Omental fat pad (tissue), 4 donors: Measurements from ENCODE around the gene SEPTIN5. TPM values are rescaled to one million over a fixed set of nuclear protein-coding genes. Genes with fewer than 3 reads are reported as not detected.

Experiments
- ATAC-seq: fragments of 150-250 bp; one replicate; pipeline ENCODE4 v1.9.1; 2016; ENCODE audit warnings: mild to moderate bottlenecking, moderate library complexity; ENCODE audit not compliant: low FRiP score
- DNase-seq: peaks from one replicate; pipeline ENCODE4 v3.0.0-alpha.2; 2019; ENCODE audit warnings: low spot score
- total RNA-seq, 4 donors: library from RNA; depleted of rRNA; stranded (reverse); fragments of >200 nt; gene quantifications; one replicate each; pipeline ENCODE4 v1.1.0, GENCODE V29; 2016
- TF ChIP-seq, protein P1 (sequence below), 3 donors: fragments of 450-650 bp; IDR thresholded peaks; one replicate each; pipeline ENCODE4 v1.5.1; 2016 to 2017; ENCODE audit warnings: antibody characterized with exemption in 3 of 3, mild to moderate bottlenecking in 3 of 3, moderate library complexity in 2 of 3

SEPTIN5 gene
- total RNA-seq = 10 to 100 TPM in 1 of 4 donors, 1 to 10 TPM in 3; 3.7 to 19.1 (median 5.9) TPM

DNA sequence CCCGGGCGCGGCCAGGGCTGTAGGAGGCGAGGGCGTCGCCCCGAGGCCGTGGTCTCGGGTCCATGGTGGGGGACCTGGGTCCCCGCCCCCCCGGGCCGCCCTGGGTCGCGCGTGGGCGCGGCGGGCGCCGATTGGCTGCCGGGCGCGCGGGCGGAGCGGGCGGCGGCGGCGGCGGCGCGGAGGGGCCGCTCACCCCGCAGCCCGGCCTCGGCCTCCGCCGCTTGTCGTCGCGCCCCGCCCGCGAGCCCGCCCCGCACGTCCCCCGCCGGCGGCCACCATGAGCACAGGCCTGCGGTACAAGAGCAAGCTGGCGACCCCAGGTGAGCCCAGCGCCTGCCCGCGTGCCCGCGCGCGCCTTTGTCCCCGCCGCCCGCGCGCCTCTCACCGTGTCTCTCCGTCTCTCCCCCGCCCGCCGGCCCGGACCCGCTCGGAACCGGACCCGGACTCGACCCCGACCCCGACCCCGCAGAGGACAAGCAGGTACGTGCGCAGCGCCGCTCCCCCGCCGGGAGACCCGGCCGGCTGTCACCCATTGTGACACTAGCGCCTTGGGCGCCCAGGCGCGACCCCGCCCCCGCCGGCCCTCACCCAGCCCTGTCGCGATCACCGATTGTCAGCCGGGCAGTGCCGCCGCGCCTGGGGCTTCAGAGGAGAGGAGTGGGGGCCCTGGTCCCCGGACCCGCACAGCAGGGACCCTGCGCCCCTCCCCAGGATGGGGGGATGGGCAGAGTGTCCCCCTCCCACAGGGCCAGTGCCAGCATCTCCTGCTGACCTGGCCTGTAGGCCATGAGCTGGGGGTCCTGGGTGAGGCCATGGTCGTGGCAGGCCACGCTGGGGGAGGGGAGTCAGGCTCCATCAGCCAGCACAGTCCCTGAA lies at the start of gene SEPTIN5:
Gene SEPTIN5 (plus strand): TSS at position 192 of the 876 bp plus-strand sequence. CDS start 86 bp downstream, at position 278.
- no peak for DNase-seq
- TF ChIP-seq, protein P1, sequence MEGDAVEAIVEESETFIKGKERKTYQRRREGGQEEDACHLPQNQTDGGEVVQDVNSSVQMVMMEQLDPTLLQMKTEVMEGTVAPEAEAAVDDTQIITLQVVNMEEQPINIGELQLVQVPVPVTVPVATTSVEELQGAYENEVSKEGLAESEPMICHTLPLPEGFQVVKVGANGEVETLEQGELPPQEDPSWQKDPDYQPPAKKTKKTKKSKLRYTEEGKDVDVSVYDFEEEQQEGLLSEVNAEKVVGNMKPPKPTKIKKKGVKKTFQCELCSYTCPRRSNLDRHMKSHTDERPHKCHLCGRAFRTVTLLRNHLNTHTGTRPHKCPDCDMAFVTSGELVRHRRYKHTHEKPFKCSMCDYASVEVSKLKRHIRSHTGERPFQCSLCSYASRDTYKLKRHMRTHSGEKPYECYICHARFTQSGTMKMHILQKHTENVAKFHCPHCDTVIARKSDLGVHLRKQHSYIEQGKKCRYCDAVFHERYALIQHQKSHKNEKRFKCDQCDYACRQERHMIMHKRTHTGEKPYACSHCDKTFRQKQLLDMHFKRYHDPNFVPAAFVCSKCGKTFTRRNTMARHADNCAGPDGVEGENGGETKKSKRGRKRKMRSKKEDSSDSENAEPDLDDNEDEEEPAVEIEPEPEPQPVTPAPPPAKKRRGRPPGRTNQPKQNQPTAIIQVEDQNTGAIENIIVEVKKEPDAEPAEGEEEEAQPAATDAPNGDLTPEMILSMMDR (IDR thresholded peaks at IDR 0.05) = no peak
- ATAC-seq = no peak

DNA sequence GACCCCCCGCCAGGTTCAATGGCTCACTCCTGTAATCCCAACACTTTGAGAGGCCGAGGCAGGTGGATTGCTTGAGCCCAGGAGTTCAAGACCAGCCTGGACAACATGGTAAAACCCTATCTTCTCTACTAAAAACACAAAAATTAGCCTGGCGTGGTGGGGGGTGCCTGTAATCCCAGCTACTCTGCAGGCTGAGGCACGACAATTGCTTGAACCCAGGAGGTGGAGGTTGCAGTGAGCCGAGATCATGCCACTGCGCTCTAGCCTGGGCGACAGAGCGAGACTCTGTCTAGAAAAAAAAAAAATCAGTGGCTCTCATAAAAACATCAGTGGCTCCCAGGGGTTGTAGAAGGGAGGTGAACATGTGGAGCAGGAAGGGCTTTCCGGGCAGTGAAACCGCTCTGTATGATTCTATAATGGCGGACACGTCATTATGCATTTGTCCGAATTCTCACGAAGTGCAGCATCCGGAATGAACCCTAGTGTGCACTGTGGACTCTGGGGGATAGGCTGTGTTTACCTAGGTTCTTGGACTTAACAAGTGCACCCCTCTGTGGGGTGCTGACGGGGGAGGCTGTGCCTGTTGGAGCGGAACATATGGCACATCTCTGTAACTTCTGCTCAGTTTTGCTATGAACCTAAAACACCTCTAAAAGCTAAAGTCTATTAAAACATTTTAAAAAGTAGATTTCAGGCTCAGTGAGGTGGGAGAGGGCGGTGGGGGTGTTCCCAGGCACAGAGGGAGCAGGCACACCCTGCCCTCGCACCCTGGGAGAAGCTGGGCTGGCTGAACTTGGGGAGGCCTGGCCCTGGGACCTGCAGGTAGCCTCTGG lies 49.1 kb upstream of the SEPTIN5 start:
- TF ChIP-seq, protein P1 (IDR thresholded peaks at IDR 0.05) = no peak
- DNase-seq (no peak), ATAC-seq (no peak)

DNA sequence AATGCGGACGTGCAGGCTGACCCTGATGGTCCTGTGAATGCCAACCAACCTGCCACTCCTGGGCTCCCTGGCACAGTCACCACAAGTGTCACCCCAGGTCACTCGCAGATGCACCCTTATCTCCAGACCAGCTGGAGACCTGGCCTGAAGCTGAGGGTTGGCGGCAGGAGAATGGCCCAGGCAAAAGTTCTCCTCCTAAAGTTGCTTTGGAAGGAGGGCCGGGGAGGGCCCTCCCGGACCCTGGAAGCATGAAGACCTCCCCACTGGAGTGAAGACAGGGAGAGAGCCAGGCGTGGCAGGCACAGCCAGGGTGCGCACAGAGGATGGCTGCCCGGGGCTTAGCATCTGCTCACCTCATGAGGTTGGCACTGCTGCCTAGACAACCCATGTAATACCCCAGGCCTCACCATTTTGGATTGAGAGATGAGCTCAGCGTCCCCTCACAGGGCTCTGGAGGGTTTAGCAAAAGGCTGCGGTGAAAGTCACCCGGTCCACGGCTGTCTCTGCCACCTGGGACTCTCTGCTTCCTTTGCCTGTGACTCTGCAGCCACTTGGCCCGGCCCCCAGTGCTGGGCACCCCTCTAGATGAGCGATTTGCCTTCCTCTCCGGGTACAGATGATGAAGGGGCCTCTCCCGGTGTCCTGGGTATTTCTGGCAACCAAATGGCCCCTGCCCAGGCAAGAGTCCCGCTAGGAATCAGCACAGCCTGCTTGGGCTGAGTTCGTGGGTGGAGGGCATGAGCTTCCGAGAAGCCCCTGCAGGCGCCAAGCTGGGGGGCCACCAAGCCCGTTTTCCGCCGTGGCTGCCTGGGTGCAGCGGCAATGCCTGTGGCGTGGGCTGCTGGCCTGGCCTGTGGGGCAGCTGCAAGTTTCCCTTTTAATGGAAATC lies 48.3 kb upstream of the SEPTIN5 start:
- ATAC-seq (no peak), DNase-seq (no peak)
- TF ChIP-seq, protein P1 (IDR thresholded peaks at IDR 0.05) = no peak

GRCh38 chr22:19666673-19667593 lies 47.4 kb upstream of the SEPTIN5 start:
- ATAC-seq (no peak), DNase-seq (no peak)
- TF ChIP-seq, protein P1 (IDR thresholded peaks at IDR 0.05) = no peak

DNA sequence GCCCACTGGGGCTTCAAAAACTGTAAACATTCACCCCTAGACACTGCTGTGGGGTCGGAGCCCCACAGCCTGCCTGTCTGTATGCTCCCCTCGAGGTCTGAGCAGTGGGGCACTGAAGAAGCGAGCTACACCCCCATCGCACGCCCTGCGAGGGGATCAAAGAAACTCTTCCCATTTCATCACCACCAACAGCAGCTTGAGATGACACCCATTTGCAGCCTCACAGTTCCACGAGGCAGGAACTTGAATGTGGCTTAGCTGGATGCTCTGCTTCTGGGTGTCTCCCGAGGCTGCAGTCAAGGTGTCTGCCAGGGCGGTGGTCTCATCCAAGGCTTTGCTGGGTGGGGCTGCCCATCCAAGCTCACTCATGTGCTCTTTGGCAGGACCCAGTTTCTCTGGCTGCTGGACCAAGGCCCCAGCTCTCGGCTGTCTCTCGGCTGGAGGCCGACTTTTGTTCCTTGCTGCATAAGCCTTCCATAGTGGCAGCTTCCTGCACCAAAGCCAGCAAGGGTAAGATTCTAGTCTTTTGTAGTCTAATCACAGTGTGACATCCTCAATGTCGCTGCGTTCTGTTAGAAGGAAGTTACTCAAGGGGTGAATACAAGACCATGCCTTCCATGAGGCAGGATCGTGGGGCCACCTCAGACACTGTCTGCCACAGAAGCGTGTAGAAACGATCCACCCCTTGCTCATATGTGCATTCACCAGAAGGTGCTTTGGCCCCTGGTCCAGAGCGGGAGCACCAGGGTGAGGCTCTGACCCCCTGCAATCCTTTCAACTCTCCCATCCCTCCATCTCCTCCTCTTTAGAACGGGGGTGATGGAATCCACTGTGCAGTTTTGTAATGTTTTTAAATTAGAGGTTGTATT lies 46.2 kb upstream of the SEPTIN5 start:
- DNase-seq (no peak), ATAC-seq (no peak)
- TF ChIP-seq, protein P1 (IDR thresholded peaks at IDR 0.05) = no peak
